GM20431 (cell line): Measurements from ENCODE around the gene INTS6.

Experiments used
- in situ Hi-C: fragments of 300-500 bp; cut with MseI, MboI; formaldehyde crosslinking; loops from one replicate; pipeline ENCODE4 v1.15.0; 2020; ENCODE audit warnings: low sequenced_read_pairs; ENCODE audit not compliant: unreplicated experiment

Gene INTS6

DNA sequence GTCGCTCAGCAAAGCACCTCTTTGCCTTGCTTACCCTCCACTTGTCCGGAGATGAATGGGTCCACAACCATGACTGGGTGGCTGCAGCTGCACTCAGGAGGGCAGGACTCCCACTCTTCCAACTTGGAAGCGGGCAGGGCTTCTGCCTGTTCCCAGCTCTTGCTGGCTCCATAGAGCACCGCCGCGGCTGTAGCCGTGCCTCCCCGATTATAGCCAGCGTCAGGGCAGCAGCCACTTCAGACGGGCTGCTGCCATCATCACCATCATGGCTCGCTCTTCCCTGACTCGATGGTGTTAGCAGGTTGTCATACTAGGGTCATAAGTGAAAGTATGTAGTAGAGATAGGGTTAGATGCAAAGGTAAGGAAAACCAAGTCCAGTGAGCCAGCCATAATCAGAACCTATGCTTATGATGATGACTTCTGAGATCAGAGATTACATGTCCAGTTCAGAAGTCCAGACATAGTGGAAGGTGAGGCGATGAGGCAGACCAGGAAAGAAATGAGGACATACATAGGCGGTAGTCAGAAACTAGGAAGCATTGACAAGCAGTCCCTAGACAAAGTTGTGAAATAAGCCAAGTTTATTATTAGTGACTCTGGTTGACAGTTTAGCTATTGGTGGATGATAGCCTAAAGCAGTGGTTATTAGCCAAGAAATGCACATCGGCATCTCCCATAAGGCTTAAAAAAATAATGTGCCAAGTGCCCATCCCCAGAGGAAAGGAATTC lies 4.4 kb upstream of the INTS6 start:
- in situ Hi-C loops: no loop called here

DNA sequence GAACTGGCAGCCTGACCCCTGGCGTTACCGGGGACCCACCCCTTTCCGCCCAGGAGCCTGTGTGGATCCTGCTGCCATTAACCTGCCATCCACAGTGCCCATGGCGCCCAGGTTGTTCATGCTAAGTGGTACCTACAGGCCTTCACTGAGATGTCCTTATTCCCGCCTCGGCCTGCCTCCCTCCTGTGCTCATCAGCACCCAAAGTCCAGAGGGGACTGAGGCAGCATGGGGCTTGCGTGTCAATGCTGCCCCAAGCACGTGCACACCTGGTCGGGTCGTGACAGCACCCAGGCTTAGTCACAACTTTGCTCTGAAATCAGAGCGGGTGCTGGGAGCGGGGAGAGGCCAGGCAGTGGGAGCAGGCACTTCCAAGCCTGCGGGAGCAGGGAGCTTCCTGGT lies 3.7 kb upstream of the INTS6 start:
- in situ Hi-C loops: no loop called here

DNA sequence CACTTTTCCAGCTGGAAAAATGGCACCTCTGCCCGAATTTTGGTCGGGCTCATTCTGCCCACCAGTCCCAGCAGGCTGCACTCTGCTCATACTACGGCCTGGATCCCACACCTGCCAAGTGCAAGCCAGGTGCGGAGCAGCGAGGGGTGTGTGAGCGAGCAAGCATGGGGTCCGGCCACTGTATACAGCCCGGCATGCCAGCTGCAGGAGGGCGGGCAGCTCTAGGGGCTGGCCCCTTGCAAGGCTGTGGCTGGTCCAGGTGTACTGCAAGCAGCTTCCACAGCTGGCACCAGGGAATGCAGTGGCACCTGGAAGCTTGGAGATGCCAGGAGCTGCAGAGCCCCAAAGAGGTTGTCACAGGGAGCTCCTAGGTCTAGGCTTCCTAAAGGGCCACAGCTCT lies 2.7 kb upstream of the INTS6 start:
- in situ Hi-C loops: no loop called here

DNA sequence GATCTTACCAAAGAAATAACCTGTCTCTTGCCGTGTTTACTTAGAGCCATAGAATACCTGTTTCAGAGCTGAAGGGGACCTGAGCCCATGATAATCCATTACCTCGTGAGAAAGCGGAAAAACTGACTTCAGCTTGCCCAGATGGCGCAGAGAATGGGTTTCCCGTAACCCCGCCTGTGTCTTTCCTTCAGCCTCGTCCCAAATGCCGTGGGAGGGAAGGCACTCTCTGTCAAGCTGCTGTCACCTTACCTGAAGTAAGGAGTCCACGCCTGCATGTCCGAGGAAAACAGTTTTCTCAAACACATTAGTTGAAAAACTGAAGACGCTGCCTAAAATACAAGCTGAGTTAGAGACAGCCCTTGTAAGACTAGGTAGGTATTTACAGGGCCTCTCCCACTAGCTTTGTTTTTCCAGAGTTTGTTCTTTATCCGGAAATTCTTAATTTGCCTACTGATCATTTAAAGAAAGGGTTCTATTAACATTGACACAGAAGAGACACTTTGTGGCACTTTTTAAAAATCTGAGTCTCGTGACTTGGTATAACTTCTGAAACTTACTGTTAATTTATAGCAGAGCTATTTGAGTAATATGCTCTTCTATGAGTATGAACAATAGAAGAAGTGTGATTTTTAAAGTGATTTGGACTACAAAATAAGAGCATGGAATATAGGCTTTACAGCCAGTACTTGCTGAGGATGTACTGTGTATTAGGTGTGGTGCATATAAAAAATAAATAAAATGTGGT lies 1.3 kb upstream of the INTS6 start:
- in situ Hi-C loops: no loop called here

DNA sequence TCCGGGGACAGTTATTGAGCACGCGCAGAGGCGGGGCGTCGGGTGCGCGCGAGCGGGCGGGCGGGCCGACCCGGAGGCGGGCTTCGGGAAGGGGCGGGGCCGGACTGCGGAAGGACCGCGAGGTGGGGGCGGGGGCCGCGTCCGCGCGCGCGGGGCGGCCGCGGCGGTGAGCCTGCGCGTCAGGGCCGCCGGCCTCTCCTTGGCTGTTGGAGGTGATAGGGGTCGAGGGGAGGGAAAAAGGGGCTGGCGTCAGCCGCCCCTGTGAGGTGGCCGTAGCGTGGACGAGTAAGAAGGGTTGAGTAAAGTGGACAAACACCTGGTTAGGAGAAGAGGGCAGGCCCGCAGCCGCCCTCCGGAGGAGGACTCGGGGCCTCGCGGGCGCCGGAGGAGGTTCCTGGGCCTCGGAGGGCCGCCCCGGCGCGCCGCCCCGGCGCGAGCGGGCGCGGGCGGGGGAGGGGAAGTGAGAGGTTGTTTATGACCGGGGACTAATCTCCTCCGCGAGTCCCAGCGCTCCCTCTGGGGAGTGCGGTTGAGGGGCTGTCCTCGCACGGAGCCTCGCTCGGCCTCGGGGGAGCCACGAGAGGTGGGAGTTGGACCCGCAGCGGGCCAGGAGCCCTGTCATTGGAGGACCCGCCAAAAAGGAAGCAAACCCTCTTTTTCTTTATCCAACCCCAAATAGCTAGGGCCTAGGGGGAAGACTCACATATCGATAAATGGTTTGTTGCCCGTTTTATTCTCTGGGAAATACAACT lies 547 bp upstream of the INTS6 start:
- in situ Hi-C loops: no loop called here

DNA sequence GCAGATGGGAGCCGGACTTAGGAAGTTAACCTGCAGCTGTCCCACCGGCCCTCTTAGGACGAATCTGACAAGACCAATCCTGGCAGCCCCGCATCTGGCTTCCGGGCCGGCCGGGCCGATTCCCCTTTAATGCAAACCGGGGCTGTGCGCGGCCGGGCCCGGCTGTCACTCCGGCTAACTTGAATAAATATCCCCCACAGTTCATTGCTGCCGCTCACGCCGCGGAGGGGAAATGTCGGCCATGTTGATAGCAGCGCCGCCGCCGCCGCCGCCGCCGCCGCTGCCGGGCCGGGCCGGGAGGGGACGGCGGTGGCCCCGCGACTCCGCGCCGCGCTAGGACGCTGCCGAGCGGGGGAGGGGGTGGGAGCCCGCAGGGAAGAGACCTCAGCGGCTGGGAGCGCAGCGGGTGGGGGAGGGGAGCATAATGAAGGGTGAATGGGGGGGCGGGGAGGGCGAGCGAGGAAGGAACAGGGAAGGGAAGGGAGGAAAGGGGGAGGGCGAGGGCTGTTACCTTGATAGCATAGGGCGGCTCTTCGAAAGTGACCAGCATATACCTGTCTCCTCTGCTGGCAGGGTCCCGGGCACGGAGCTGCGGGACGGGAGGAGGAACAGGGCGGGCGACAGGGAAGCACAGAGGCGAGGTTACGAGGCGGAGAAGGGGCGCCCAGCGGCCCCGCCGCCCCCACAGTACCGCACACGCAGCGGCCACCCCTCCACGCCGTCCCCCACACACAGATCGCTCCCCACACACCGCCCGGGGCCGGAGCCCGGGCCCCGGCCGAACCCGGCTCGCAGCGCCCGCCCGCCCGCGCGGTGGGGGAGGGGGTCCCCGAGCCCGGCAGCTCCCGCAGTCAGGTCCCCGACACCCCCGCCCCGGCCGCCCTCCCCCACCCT lies 1.1 kb downstream of the INTS6 start:
- in situ Hi-C loops: no loop called here

DNA sequence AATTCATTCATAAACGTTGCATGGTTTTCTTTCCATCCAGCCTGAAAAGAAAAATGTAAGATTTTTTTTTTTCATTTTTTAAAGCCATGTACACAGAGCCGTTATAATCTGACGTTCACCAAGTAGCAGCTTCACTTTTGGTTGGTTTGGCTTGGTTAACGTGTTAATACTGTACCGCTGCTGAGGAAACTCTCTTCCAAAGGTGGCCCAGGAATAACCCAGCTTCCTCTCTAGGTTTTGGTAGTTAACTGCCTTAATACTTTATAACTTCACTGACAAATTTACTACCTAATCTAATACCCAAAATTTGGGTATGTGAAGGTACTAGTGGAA lies 1.7 kb downstream of the INTS6 start:
- in situ Hi-C loops: no loop called here

DNA sequence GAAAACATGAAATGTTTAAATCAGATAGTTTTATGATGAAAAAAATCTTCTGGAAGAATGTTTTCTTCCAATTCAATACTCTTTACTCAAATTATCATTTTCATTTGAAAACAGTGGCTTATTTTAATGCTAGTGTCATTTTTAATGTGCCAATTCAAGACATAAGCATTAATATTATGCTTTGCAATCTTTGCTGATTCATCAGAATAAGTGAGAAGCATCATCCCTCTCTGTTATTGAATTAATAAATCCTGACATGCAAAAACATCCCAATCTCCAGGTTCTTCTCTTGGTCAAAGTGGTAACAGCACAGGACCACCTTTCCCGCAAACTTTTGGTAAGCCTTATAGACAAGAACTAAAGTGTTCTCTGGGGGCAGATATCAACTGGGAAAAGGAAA lies 3.8 kb downstream of the INTS6 start:
- in situ Hi-C loops: loop anchor here (25.0 kb wide), 1 partner anchor 338 kb away; no protein-coding TSS in a partner anchor

DNA sequence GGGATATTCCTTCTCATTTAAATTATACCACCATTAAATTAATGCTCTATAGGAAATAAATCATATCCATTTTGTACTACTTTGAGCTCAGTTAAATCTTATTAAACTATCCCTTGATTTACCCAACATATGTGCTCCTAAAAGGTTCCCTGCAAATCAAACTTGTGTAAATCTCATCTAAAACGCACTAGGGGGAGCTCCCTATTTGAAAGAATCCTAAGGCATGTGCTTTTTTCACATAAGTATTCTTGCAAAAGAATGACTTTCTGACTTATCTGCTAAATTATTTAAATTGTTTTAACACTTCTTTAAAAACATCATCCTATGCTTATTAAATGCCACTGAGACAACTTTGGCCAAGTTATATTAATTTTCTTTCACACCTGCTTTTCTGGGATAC lies 7.9 kb downstream of the INTS6 start:
- in situ Hi-C loops: loop anchor here (25.0 kb wide), 1 partner anchor 342 kb away; no protein-coding TSS in a partner anchor

DNA sequence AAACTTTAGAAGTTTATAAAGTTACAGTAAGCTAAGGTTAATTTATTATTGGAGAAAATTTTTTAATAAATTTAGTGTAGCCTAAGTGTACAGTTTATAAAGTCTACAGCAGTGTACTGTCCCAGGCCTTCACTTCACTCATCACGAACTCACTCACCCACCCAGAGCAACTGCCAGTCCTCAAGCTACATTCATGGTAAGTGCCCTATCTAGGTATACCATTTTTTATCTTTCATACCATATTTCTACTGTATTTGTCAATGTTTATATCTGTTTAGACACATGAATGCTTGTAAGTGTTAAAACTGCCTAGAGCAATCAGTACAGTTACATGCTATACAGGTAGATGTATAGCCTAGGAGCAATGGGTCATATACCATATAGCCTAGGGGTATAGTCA lies 12.5 kb downstream of the INTS6 start:
- in situ Hi-C loops: loop anchor here (25.0 kb wide), 1 partner anchor 347 kb away; no protein-coding TSS in a partner anchor

DNA sequence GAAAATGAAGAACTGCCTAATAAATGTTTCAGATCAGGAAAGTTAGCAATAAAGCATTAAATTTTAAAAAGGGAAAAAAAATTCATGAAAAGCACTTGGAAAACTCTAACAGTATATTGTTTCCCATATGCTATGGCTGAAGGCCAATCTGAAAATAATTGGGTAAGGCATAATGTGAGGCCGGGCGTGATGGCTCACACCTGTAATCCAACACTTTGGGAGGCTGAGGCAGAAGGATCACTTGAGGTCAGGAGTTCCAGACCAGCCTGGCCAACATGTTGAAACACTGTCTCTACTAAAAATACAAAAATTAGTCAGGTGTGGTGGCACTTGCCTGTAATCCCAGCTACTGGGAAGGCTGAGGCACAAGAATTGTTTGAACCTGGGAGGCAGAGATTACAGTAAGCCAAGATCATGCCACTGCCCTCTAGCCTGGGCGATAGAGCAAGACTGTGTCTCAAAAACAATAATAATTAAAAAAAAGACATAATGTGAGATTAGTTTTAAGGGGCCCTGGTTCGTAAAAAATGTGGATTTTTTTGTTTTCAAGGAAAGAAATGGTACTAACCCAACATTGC lies 15.2 kb downstream of the INTS6 start:
- in situ Hi-C loops: loop anchor here (25.0 kb wide), 1 partner anchor 350 kb away; no protein-coding TSS in a partner anchor

DNA sequence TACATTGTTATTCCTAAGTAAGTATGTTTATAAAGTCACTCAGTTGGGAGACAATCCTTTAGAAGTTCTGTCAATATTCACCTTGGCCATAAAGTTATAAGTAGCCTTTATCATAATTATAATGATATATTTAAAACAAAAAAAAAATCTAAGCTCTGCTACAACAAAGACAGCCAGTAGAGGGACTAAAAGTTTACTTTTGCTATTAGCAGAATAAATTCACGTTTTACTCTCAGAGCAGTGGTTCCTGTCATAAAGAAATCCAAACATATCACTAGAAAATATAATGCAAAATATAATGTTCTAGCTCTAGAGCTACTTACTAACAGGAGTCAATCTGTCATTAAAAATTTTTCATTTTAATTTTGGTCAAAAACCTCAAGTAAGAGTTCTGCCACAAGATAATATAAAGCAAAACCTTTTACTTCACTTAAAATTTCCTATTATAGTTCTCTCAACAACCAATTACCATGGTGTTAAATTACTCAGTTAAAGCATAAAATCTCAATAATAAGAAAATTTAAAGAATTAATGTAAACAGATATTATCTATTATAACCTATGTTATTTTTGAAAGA lies 17.7 kb downstream of the INTS6 start:
- in situ Hi-C loops: loop anchor here (25.0 kb wide), 1 partner anchor 352 kb away; no protein-coding TSS in a partner anchor

DNA sequence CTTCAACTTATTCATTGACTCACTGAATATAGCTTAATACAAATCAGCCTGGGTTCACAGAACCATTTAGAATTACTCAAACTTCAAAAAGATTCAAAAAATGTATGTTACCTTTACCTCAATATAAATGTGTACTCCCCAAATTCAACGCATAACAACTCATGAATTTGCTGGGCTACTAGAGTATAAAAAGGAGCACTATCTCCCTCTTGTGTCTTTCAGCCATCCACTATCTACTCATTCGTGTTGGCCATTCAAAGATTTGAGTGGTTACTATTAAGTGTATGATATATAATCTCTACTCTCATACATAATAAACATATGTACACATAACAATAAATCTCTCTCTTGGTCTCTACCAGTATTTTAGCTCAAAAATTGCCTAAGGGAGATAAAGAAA lies 20.3 kb downstream of the INTS6 start:
- in situ Hi-C loops: loop anchor here (25.0 kb wide), 1 partner anchor 355 kb away; no protein-coding TSS in a partner anchor

DNA sequence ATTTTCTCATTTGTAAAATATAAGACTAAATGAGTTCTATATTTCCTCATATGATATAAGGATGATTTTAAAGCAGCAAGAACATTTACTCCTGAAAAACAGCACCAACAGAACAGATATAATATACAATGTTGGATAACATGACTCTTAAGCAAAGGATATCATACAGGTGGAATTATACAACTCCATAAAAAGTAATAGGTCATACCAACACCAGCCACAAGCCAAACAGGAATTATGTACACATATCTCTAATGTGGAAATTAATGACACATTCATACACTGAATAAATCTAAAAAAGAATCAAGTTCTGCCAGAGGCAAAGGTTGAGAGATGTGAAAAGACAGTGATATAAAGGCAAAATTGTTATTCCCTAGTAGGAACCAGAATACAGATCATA lies 25.9 kb downstream of the INTS6 start:
- in situ Hi-C loops: loop anchor here (25.0 kb wide), 1 partner anchor 360 kb away; no protein-coding TSS in a partner anchor

DNA sequence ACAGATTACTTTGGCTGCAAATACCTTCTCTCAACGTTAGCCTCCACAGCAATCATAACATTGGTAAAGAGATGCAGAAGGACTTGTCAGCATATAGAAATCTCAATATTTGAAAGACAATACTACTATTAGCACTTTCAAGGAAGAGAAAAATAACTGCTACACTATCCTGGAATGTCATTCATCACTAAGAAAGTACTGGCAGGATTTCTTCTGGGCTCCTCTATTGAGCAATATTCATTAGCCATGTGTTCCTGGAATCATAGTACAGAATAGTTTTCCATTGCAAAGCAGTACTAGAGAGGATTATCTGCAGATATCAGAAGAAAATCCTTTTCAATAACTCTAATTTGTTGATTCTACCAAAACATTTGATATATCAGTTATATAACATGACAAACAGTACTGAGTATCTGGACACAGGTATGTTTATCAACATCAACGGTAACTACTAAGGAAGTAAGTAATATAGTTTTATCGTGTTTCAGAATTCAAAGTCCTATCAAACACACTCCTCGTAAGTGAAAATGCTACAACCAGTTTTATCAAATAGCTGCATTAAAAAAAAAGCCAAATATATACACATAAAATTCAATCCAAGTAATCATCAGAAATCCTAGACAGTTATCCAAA lies 27.3 kb downstream of the INTS6 start:
- in situ Hi-C loops: loop anchor here (25.0 kb wide), 1 partner anchor 362 kb away; no protein-coding TSS in a partner anchor

DNA sequence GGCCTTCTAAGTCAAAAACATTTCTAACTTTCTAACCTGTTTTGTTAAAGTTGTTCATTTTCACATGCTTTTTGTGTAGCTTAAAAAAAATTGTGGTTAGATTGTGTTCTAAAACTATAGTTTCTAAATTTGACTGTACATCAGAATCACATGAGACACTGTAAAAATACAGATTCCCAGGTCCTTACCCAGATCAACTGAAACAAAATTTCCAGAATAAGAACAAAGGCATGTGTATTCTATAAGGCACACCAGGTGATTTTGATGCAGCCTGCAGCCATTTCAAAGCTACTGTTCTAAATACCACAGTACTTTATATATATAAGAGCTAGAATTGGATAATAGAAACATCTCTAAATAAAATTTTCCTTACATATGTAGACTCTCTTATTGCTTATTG lies 29.1 kb downstream of the INTS6 start:
- in situ Hi-C loops: no loop called here

DNA sequence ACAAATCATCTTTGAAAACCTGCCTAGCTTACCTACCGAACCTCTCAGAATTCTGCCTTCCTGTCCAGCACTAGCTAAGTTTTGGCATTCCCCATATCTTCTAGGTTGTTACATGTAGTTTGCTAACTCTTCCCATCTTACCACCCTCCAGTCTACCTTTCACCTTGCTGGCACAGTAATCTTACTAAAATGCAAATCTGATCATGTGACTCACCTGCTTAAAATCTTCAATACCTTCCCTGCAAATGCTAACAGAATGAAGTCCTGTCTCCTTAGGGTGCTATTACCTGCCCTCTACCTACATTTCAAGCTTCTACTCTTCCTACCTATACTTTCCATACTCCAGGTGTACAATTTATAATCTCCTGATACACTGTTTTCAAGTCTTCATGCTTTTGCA lies 30.4 kb downstream of the INTS6 start:
- in situ Hi-C loops: no loop called here

DNA sequence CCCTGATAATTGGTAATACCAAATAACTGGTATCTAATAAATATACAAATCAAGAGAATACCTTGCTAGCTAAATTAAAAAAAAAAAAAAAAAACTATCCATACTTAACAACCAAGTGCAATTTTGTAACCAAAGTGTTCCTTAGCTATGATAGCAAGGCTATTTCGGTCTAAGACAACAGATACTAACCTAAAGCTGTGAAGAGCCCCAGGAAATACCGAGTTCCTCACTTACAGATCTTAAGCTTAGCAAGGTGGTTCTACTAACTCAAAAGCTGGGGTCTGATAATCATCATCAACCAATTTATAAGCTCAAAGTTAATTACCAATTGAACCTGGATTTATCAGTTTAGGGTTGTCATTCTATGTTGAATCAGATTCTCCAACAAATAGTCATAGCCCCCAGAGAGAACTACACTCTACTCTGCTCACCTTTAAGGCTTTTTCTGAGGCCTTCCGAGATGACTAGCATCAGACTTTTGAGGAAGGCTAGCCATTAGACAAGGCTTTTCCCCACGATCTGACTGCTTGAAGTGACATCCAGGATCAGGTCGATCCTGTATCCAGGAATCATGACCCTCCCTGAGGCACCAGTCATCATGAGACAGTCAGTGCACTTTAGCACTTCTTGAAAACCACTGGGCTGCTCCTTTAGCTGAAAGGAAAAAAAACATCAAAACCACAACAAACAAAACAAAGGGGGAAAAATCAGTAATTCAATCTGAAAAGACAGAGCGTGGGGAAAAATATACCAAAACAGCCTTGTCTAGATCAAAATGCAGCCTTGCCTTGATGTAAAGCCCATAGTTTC lies 31.9 kb downstream of the INTS6 start:
- in situ Hi-C loops: no loop called here
